T-helper 1 cell treated with Interleukin-12 subunit alpha and Interleukin-12 subunit beta and Interleukin-4 antibody, amounts not matched to agents 30 ng/mL and 1 ng/mL, for 36 hours (primary cell): ENCODE measurements around the gene SLC27A4. TPM values are rescaled to one million over a fixed set of nuclear protein-coding genes. Genes with fewer than 3 reads are reported as not detected.

ENCODE experiments used
- total RNA-seq: library from RNA; stranded (reverse); gene quantifications from 2 replicates; pipeline ENCODE4 v1.2.3, GENCODE V29; 2022

Gene SLC27A4
- total RNA-seq, 1 donor from 2014 or later, result 25.3 TPM

Other genes starting within 250 kb of the SLC27A4 start
- gene PTGES2, start 212.8 kb upstream of the SLC27A4 start, total RNA-seq, result 65.4 and 74.4 TPM in 2 replicates
- gene LCN2, start 191.1 kb upstream of the SLC27A4 start, total RNA-seq, result not detected in 2 replicates
- 79.8 and 83.8 TPM in 2 replicates for gene BBLN, start 180.3 kb upstream of the SLC27A4 start, total RNA-seq
- gene CIZ1, start 149.0 kb upstream of the SLC27A4 start, total RNA-seq, result 142 and 148 TPM in 2 replicates
- 0.37 and 0.49 TPM in 2 replicates for gene DNM1, start 137.1 kb upstream of the SLC27A4 start, total RNA-seq
- gene GOLGA2, start 64.5 kb upstream of the SLC27A4 start, total RNA-seq, result 53.0 and 63.9 TPM in 2 replicates
- gene SWI5, start 64.3 kb upstream of the SLC27A4 start, total RNA-seq, result 9.1 and 9.7 TPM in 2 replicates
- 27.9 and 29.0 TPM in 2 replicates for gene TRUB2, start 18.1 kb upstream of the SLC27A4 start, total RNA-seq
- 42.1 and 42.4 TPM in 2 replicates for gene COQ4, start 17.7 kb upstream of the SLC27A4 start, total RNA-seq
- 70.7 and 75.8 TPM in 2 replicates for gene URM1, start 30.8 kb downstream of the SLC27A4 start, total RNA-seq
- gene CERCAM, start 80.3 kb downstream of the SLC27A4 start, total RNA-seq, result 0.88 and 1.7 TPM in 2 replicates
- gene ODF2, start 115.5 kb downstream of the SLC27A4 start, total RNA-seq, result 43.4 and 47.0 TPM in 2 replicates
- gene GLE1, start 164.2 kb downstream of the SLC27A4 start, total RNA-seq, result 43.6 and 44.2 TPM in 2 replicates
- gene SPTAN1, start 212.1 kb downstream of the SLC27A4 start, total RNA-seq, result 354 and 362 TPM in 2 replicates